K562 (cell line): ENCODE results near the gene CLSTN2. TPM values are rescaled to one million over a fixed set of nuclear protein-coding genes. Genes with fewer than 3 reads are reported as not detected.

Experiments used
- ATAC-seq: fragments of 200-7000 bp; cut with Tn5 transposase; 3 replicates; pipeline ENCODE4 v1.9.1; 2020; ENCODE audit warnings: moderate library complexity
- BruUV-seq: library from RNA; stranded (reverse); fragments of 400-500 nt; replicated peaks from 2 replicates; lab custom pipeline; 2021; lab: Mats Ljungman, UMichigan
- CTCF ChIA-PET: fragments of 300-600 bp; formaldehyde crosslinking; extraction: SDS; loops from one replicate; lab custom pipeline; 2021; ENCODE audit warnings: low intra/inter-chr PET ratio; lab: Yijun Ruan, JAX
- POLR2A ChIA-PET: fragments of 300-600, 350-650 bp; sonication (Branson Sonifier 250); formaldehyde crosslinking; extraction: SDS; loops from one replicate; lab custom pipeline; 2021; ENCODE audit warnings: antibody characterized with exemption, inconsistent platforms; lab: Yijun Ruan, JAX
- DNase-seq, 4 experiments: peaks; one replicate each; pipeline versions ENCODE4 v3.0.0 to v3.0.0-alpha.2; 2011 to 2018; ENCODE audit warnings: low spot score in 3 of 4, mixed read lengths in 3 of 4; ENCODE audit errors: extremely low read depth in 1 of 4
- FAIRE-seq: peaks from 2 replicates; lab custom pipeline; 2011; peaks lifted over from hg19 to GRCh38; lab: Jason Lieb, UNC
- H2AFZ ChIP-seq: 2 replicates; pipeline ENCODE4 v1.6.0; 2011; ENCODE audit warnings: low read depth, low read length, control low read depth, inconsistent platforms
- H3K27ac ChIP-seq: fragments of 200-600 bp; 3 replicates; pipeline ENCODE4 v1.8.0; 2011; ENCODE audit warnings: low read depth, mild to moderate bottlenecking, control low read depth, inconsistent platforms, low read length, moderate library complexity, mixed read lengths; ENCODE audit errors: extremely low read depth
- H3K27me3 ChIP-seq, 2 experiments: fragments of 300-600 bp in 1 of 2; 2 replicates in 1 of 2; 3 replicates in 1 of 2; pipeline versions ENCODE4 v1.6.0 to v1.8.0; 2011; ENCODE audit warnings: inconsistent platforms in 2 of 2, low read length in 2 of 2, mild to moderate bottlenecking in 1 of 2, mixed read lengths in 1 of 2, moderate library complexity in 1 of 2; ENCODE audit not compliant: control insufficient read depth in 2 of 2, insufficient read depth in 2 of 2
- H3K36me3 ChIP-seq: fragments of 300-600 bp; 3 replicates; pipeline ENCODE4 v1.8.0; 2011; ENCODE audit warnings: mild to moderate bottlenecking, low read length, inconsistent platforms; ENCODE audit not compliant: control insufficient read depth, insufficient read depth
- H3K4me1 ChIP-seq, 2 experiments: fragments of 200-600 bp in 1 of 2; replicated peaks in 1 of 2; 2 replicates in 1 of 2; 3 replicates in 1 of 2; pipeline versions ENCODE4 v1.5.1 to v1.8.0; 2011; ENCODE audit warnings: inconsistent platforms in 2 of 2, low read length in 2 of 2, mild to moderate bottlenecking in 1 of 2, mixed read lengths in 1 of 2, moderate library complexity in 1 of 2; ENCODE audit not compliant: control insufficient read depth in 2 of 2, insufficient read depth in 2 of 2
- H3K4me2 ChIP-seq: 2 replicates; pipeline ENCODE4 v1.6.1; 2011; ENCODE audit warnings: low read length, control low read depth, inconsistent platforms, mixed read lengths; ENCODE audit not compliant: insufficient read depth
- H3K4me3 ChIP-seq: fragments of 200-600 bp; sonication (generic), shearing (Covaris generic); 2 replicates; pipeline ENCODE4 v1.5.1; 2016; ENCODE audit warnings: control low read depth, inconsistent platforms
- H3K79me2 ChIP-seq: fragments of 200-600 bp; 3 replicates; pipeline ENCODE4 v1.8.0; 2011; ENCODE audit warnings: low read length, inconsistent platforms; ENCODE audit not compliant: control insufficient read depth, insufficient read depth
- H3K9ac ChIP-seq, 2 experiments: 2 replicates each; pipeline versions ENCODE4 v1.6.0 to v1.6.1; 2011; ENCODE audit warnings: low read depth in 2 of 2, low read length in 2 of 2, control low read depth in 1 of 2, inconsistent platforms in 1 of 2, mild to moderate bottlenecking in 1 of 2, mixed read lengths in 1 of 2; ENCODE audit not compliant: insufficient read depth in 1 of 2
- H3K9me1 ChIP-seq: one replicate; pipeline ENCODE4 v1.6.0; 2011; ENCODE audit warnings: inconsistent platforms, mild to moderate bottlenecking, low read length, moderate library complexity; ENCODE audit not compliant: control insufficient read depth, insufficient read depth
- H3K9me3 ChIP-seq: replicated peaks from 2 replicates; pipeline ENCODE4 v1.5.1; 2011; ENCODE audit warnings: low read depth, low read length, inconsistent platforms; ENCODE audit not compliant: control insufficient read depth, insufficient read depth
- H4K20me1 ChIP-seq: replicated peaks from 2 replicates; pipeline ENCODE4 v1.6.1; 2011; ENCODE audit warnings: low read length, inconsistent platforms, mixed read lengths; ENCODE audit not compliant: control insufficient read depth, insufficient read depth
- HNRNPLL ChIP-seq: fragments of 200-400 bp; formaldehyde crosslinking; IDR thresholded peaks from 2 replicates; pipeline ENCODE4 v1.6.1; 2017; ENCODE audit warnings: low read length, low read depth, mild to moderate bottlenecking; ENCODE audit not compliant: poor library complexity, severe bottlenecking
- KAT2B ChIP-seq: IDR thresholded peaks from one replicate; pipeline ENCODE4 v1.6.1; 2012; ENCODE audit warnings: low read depth, mild to moderate bottlenecking, control low read depth, inconsistent platforms, low read length, moderate library complexity
- LEF1 ChIP-seq: fragments of 450-650 bp; IDR thresholded peaks from 2 replicates; pipeline ENCODE4 v1.6.1; 2016; ENCODE audit warnings: mild to moderate bottlenecking
- NKRF ChIP-seq: fragments of 450-650 bp; IDR thresholded peaks from 2 replicates; pipeline ENCODE4 v1.6.1; 2016; ENCODE audit warnings: borderline replicate concordance
- NR1H2 ChIP-seq: sonication (generic); formaldehyde crosslinking; IDR thresholded peaks from 2 replicates; pipeline ENCODE4 v1.4.0; 2020; ENCODE audit warnings: mild to moderate bottlenecking, missing genetic modification reagents
- SRSF3 ChIP-seq: fragments of 200-400 bp; formaldehyde crosslinking; IDR thresholded peaks from 2 replicates; pipeline ENCODE4 v1.6.1; 2016; ENCODE audit warnings: mild to moderate bottlenecking, low read length, moderate library complexity; ENCODE audit not compliant: insufficient read depth
- WGBS: fragments of 100-300 bp; shearing (Covaris generic); methylation state at CpG from one replicate; pipeline ENCODE4 v1.1.6; 2016; ENCODE audit warnings: low coverage, mixed read lengths; ENCODE audit not compliant: insufficient coverage; ENCODE audit errors: missing lambda C conversion rate; 5-methylcytosine and 5-hydroxymethylcytosine counted together
- in situ Hi-C: fragments of 300-500 bp; cut with MboI; formaldehyde crosslinking; loops from 4 replicates; pipeline ENCODE4 v1.15.0; 2018; ENCODE audit warnings: inconsistent platforms, mixed read lengths
- intact Hi-C: fragments of 100-400 bp; cut with micrococcal nuclease; formaldehyde crosslinking; loops from 2 replicates; pipeline ENCODE4 v1.14.2; 2022
- polyA plus RNA-seq, 8 experiments: library from polyadenylated mRNA; depleted of rRNA in 4 of 8; stranded (reverse) in 5 of 8; unstranded in 3 of 8; fragments of >200 nt; fragmentation: Nextera tagmentation in 2 of 8; fragmentation: Illumina TruSeq in 1 of 8; extraction: Ambion mirVana in 2 of 8; extraction: Trizol in 1 of 8; gene quantifications; 2 replicates each; pipeline versions ENCODE4 v1.2.1 to v1.2.3, GENCODE V29; 2011 to 2014; ENCODE audit warnings: inconsistent platforms in 1 of 8, missing spikeins in 1 of 8
- total RNA-seq, 7 experiments: library from RNA; depleted of rRNA in 6 of 7; stranded (reverse); fragments of >200 nt in 6 of 7; fragmentation: Illumina TruSeq in 2 of 7; extraction: Trizol in 2 of 7; gene quantifications; 2 replicates each; pipeline versions ENCODE4 v1.2.1 to v1.2.3, GENCODE V29; 2011 to 2021; ENCODE audit warnings: low replicate concordance in 1 of 7

CLSTN2 gene
- total and polyA plus RNA-seq, 9 of the 15 experiments (the other 6 are each of a cell fraction or from before 2014, with no cell fraction given), result 0.02 to 0.04 (median 0.04) TPM; not detected in 6

- BruUV-seq, result no TSS peak
- Histone ChIP-seq H4K20me1 (peaks cover 5% of the 10 kb centered on the region; the same call in 1 of the 2 replicates), H3K9me1 (no peaks in the 10 kb centered on the region), H3K36me3 (no peaks in the 10 kb centered on the region), H3K27ac (no peak overlapping the region), H3K79me2 (no peaks in the 10 kb centered on the region), H3K27me3 (no peaks in the 10 kb centered on the region; a peak in 1 of 5 replicates), H3K4me3 (no peak overlapping the region), H2AFZ (no peak overlapping the region), H3K9me3 (no peaks in the 10 kb centered on the region), H3K4me2 (no peak overlapping the region), H3K4me1 (no peaks in the 10 kb centered on the region), H3K9ac (no peak overlapping the region)
- DNase-seq (no peak), ATAC-seq (no peak), FAIRE-seq (no peak)
- ChIA-PET CTCF (no interaction called here), POLR2A (no interaction called here)
- in situ Hi-C loops, result no loop called here
- intact Hi-C loops, result no loop called here
- TF ChIP-seq NKRF, result no peak
- no peak for TF ChIP-seq KAT2B
- TF ChIP-seq NR1H2 (CRISPR knock-in tag), result no peak
- no peak for TF ChIP-seq HNRNPLL
- TF ChIP-seq SRSF3, result no peak
- no peak for TF ChIP-seq LEF1
- 0% methylated on average over 1 of the region's 1 CpG for WGBS
Measured at GRCh38 chr3:140429791-140430190, 494.8 kb downstream of the CLSTN2 start.
